GM12865 (cell line): ENCODE measurements around the gene VSIG2.

Experiments
- DNase-seq: peaks from one replicate; pipeline ENCODE4 v3.0.0; 2010; ENCODE audit warnings: low read depth
- H3K4me3 ChIP-seq: 2 replicates; pipeline ENCODE4 v1.5.1; 2011; ENCODE audit warnings: mild to moderate bottlenecking, low read depth, low read length, control low read depth
- TF ChIP-seq, protein P1 (sequence below): IDR thresholded peaks from 2 replicates; pipeline ENCODE4 v1.5.1; 2011; ENCODE audit warnings: low read length, control low read depth, low read depth, inconsistent platforms; ENCODE audit not compliant: insufficient read depth; ENCODE audit errors: missing control alignments

VSIG2 gene

DNA sequence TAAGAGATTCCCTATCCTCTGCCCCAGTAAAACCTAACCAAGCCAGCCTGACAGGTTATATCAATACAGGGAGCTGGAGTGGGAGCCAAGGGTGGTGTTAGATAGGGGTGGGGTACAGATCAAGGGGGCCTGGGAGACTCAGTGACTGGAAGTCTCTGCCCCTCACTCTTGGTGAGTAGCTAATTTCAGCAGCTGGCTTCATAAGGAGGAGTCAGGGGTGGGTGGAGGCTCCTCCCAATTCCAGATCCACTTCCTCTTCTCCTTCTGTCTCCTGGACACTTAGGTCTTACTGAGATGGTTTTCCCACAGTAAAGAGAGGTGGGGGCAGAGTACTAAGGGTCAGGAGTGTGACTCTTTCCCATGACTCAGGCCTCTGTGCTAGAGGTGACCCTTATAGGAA is 1.1 kb upstream of the VSIG2 start:
- DNase-seq, result no peak
- H3K4me3 ChIP-seq, result no peak overlapping the region
- TF ChIP-seq, protein P1, sequence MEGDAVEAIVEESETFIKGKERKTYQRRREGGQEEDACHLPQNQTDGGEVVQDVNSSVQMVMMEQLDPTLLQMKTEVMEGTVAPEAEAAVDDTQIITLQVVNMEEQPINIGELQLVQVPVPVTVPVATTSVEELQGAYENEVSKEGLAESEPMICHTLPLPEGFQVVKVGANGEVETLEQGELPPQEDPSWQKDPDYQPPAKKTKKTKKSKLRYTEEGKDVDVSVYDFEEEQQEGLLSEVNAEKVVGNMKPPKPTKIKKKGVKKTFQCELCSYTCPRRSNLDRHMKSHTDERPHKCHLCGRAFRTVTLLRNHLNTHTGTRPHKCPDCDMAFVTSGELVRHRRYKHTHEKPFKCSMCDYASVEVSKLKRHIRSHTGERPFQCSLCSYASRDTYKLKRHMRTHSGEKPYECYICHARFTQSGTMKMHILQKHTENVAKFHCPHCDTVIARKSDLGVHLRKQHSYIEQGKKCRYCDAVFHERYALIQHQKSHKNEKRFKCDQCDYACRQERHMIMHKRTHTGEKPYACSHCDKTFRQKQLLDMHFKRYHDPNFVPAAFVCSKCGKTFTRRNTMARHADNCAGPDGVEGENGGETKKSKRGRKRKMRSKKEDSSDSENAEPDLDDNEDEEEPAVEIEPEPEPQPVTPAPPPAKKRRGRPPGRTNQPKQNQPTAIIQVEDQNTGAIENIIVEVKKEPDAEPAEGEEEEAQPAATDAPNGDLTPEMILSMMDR, result no peak

DNA sequence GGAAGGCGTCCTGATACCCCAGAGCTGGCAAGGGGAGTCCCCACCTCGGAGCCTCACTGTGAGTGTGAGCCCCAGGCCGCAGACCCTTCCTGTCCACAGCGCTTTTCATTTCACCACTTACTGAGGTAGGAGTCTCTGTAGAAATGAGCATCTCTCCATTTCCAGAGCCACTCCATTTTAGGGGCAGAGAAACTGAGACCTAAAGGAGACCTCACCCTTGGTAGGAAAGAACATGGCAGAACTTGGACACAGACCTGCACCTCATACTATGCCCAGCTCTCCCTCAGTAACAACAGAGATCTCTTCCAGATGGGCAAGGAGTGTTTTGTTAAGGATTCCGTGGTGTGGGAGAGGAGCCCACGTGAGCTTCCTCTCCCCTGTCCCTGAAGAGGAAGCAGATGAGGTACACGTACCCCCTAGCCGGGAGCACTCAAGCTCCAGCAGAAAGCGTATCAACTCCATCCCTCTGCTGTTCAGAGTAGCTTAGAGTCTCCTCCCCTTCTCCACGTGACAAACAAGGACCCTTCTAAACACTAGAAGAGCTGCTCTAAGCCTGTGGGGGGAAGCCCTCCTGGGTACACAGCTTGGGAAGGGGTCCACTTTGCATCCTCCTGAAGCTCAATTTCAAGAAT is 532 bp upstream of the VSIG2 start:
- no peak overlapping the region for H3K4me3 ChIP-seq
- DNase-seq, result no peak
- TF ChIP-seq, protein P1, result no peak

DNA sequence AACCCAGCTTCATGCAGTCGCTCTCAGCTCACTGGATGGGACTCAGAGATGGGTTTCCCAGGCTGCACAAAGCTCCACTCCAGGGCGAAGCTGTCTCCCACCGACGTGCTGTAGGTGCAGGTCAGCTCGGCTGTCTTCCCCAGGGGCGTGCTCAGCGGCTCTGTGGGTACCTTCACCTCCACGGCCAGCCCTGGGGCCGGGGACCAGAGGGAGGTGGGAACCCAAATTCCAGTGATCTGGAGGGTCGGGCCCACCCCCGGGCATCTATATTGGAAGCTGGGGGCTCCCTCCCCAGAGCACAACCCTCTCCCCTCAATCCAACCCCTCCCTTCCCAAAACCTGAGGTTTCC is 689 bp downstream of the VSIG2 start:
- TF ChIP-seq, protein P1, result no peak
- no peak for DNase-seq
- no peak overlapping the region for H3K4me3 ChIP-seq

DNA sequence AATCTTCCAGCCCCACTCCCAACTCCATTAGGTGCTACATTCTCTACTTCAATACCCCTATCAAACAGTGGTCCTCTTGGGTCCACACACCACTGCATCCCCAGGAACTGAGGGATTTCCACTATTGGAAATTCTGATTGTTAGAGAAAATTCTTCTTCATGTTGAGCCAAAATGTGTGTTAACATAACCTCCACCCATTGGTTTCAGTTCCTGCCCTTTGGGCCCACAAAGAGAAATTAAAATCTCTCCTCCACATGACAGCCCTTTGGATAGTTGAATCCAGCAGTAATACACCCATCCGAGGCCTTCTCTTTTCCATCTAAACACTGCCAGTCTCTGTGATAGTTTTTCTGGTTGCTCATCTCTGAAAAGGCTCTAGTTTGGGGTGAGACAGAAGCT is 2.1 kb downstream of the VSIG2 start:
- DNase-seq, result no peak
- TF ChIP-seq, protein P1, result no peak
- no peak overlapping the region for H3K4me3 ChIP-seq

DNA sequence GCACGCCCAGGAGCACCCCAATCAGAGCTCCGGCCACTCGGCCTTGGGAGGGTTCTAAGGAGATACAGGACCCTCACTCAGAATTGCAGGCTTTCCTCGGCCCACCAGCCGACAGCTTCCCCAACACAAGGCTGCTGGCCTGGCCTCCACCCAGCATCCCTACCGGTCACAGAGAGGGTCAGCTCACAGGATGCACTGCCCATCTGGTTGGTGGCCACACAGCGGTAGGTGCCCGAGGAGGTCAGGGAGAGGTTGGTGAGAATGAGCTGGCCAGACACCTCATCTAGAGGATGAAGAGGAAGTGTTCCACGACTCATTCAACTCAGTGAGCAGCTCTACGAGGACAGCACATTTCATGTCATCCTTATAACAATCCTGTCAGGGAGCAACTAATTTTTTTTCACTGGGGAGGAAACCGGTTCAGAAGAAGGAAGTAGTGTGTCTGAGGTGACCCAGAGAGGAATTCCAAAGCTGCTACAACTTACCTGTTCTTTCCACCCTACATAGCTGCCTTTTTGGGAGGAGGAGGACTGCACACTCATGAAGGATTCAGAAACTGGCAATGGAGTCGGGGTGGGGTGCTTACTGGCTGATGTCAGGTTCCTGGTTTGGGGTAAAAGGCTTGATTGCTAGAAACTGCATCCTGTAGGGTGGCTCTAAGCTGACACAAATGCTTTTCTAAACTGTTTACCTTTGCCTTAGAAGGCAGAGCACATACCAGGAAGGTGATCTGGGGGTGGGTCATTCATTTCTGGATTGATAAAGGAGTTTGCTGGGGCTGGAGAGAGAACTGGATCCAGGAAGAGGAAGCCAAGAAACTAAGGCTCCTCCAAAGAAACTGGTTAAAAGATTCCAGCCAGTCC is 3.3 kb downstream of the VSIG2 start:
- DNase-seq, result no peak
- TF ChIP-seq, protein P1, result no peak
- H3K4me3 ChIP-seq, result no peak overlapping the region

DNA sequence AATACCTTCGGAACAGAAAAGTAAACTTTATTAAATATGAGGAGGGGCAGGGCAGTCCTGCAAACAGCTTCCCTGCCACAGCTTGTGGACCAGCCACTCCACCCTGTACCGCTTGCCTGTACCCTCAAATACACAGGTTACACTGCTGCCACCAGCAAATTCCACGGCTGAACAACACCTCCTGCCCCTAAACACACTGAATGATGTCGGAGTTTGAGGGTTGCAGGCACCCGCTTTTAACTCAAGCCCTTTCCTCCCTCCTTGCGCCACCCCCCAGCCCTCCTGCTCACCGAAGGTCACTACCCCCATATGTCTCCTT is 4.0 kb downstream of the VSIG2 start:
- H3K4me3 ChIP-seq, result no peak overlapping the region
- TF ChIP-seq, protein P1, result no peak
- DNase-seq, result no peak

DNA sequence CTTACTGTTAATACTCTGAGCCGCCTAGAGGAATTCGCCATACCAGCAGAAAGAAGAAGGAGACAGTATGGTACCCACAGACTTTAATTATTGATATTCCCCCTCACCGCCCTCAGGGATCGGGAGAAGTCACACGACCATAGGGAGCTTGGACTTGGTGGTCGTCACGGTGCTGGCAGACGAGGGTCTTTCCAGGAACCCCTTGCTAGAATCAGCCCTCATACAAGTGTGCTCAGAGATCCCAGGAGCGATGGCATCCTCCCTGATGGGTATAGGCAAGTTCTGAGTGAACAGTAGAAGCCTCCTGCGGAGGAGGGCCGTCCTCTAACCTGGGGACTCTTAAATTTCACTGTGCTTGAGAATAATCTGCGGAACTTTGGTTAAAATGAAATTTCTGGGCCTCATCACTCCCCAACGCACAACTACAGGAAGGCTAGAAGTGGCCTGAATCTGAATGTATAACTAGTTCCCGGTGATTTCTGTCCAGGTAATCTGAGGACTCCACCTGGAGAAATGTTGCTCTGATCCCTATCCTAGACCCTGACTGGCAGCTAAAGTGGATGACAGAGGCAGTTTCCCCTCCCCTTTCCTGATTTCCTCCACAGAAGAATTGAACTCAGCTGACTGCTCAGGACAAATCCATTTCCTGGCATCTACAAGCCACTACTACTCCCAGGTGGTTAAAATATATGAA is 4.5 kb downstream of the VSIG2 start:
- TF ChIP-seq, protein P1, result no peak
- no peak overlapping the region for H3K4me3 ChIP-seq
- DNase-seq, result no peak
